H1 (cell line): ENCODE results near the gene ITIH4. TPM values are rescaled to one million over a fixed set of nuclear protein-coding genes. Genes with fewer than 3 reads are reported as not detected.

Source experiments
- BACH1 ChIP-seq: IDR thresholded peaks from 2 replicates; pipeline ENCODE4 v1.6.1; 2012; ENCODE audit warnings: low read length, improper control_type of control experiment
- CHD2 ChIP-seq: IDR thresholded peaks from 2 replicates; pipeline ENCODE4 v1.6.1; 2012; ENCODE audit warnings: low read length, improper control_type of control experiment
- EP300 ChIP-seq, 2 experiments: IDR thresholded peaks; 1 replicate in 1 of 2; 2 replicates in 1 of 2; pipeline ENCODE4 v1.6.1; 2011 to 2012; ENCODE audit warnings: low read depth in 2 of 2, low read length in 2 of 2, mild to moderate bottlenecking in 2 of 2, borderline replicate concordance in 1 of 2, inconsistent platforms in 1 of 2, moderate library complexity in 1 of 2
- GABPA ChIP-seq: IDR thresholded peaks from 2 replicates; pipeline ENCODE4 v1.6.1; 2011; ENCODE audit warnings: mild to moderate bottlenecking, low read length, moderate library complexity, borderline replicate concordance; ENCODE audit not compliant: insufficient read depth
- POU5F1 ChIP-seq: IDR thresholded peaks from 2 replicates; pipeline ENCODE4 v1.6.1; 2011; ENCODE audit warnings: low read depth, mild to moderate bottlenecking, low read length, moderate library complexity
- SAP30 ChIP-seq: fragments of 300-600 bp; sonication (generic); IDR thresholded peaks from 2 replicates; pipeline ENCODE4 v1.7.1; 2012; ENCODE audit warnings: low read length, moderate library complexity, mild to moderate bottlenecking, inconsistent platforms; ENCODE audit not compliant: insufficient read depth, insufficient replicate concordance
- SIN3A ChIP-seq, 2 experiments: IDR thresholded peaks in 1 of 2; conservative IDR thresholded peaks in 1 of 2; 2 replicates each; pipeline ENCODE4 v1.6.1; 2011 to 2012; ENCODE audit warnings: low read length in 2 of 2, improper control_type of control experiment in 1 of 2, low read depth in 1 of 2, mild to moderate bottlenecking in 1 of 2
- SIRT6 ChIP-seq: IDR thresholded peaks from one replicate; pipeline ENCODE4 v1.7.1; 2012; ENCODE audit warnings: low read length, inconsistent platforms
- SRF ChIP-seq: IDR thresholded peaks from 2 replicates; pipeline ENCODE4 v1.6.1; 2011; ENCODE audit warnings: mild to moderate bottlenecking, low read depth, low read length, moderate library complexity
- TAF1 ChIP-seq: IDR thresholded peaks from 2 replicates; pipeline ENCODE4 v1.6.1; 2011; ENCODE audit warnings: mild to moderate bottlenecking, low read depth, low read length
- polyA plus RNA-seq, 7 experiments: library from polyadenylated mRNA; depleted of rRNA in 3 of 7; stranded (reverse) in 5 of 7; unstranded in 2 of 7; fragments of >200 nt in 5 of 7; fragments of 200-250 nt in 2 of 7; gene quantifications; 1 replicate in 5 of 7; 2 replicates in 1 of 7; 4 replicates in 1 of 7; pipeline versions ENCODE4 v1.2.1 to v1.2.3, GENCODE V29; 2011 to 2013; ENCODE audit warnings: missing spikeins in 2 of 7, mixed read lengths in 2 of 7
- total RNA-seq: library from RNA; stranded (reverse); fragmentation: NEBNext Ultra II Directional; extraction: Animal tissue kit (Norgen Biotek cat#: 25700); gene quantifications from 2 replicates; pipeline ENCODE4 v1.2.1, GENCODE V29; 2021
- TF ChIP-seq, protein P1 (sequence below): fragments of 300-600 bp; sonication (generic); IDR thresholded peaks from 2 replicates; pipeline ENCODE4 v1.7.1; 2012; ENCODE audit warnings: low read length, moderate library complexity, mild to moderate bottlenecking, inconsistent platforms; ENCODE audit not compliant: insufficient replicate concordance
- TF ChIP-seq, protein P2 (sequence below): IDR thresholded peaks from 2 replicates; pipeline ENCODE4 v1.6.1; 2012; ENCODE audit warnings: inconsistent platforms

Gene ITIH4
- total and polyA plus RNA-seq, 2 of the 8 experiments (the other 6 are each of a cell fraction or from before 2014, with no cell fraction given): 3.4 to 3.7 TPM

DNA sequence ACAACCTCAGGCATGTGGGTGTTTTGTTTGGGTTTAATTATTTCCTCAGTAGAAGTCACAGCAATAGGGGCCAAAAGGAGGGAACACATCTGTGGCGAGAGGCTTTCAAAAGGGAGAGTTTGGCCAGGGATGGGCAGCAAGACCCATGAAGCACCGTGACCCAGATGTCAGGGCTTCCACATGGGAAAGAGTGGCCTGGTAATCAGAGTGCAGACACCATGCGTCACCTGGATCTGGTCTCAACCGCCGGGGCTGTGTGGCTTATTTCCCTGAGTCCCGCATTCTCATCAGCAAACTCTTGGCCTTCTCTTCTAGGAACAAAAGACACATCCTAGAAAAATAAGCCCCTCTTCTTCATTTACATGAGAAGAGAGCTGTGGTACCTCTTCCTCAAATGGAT is 16.8 kb upstream of the ITIH4 start (continued):
- TF ChIP-seq, protein P1, sequence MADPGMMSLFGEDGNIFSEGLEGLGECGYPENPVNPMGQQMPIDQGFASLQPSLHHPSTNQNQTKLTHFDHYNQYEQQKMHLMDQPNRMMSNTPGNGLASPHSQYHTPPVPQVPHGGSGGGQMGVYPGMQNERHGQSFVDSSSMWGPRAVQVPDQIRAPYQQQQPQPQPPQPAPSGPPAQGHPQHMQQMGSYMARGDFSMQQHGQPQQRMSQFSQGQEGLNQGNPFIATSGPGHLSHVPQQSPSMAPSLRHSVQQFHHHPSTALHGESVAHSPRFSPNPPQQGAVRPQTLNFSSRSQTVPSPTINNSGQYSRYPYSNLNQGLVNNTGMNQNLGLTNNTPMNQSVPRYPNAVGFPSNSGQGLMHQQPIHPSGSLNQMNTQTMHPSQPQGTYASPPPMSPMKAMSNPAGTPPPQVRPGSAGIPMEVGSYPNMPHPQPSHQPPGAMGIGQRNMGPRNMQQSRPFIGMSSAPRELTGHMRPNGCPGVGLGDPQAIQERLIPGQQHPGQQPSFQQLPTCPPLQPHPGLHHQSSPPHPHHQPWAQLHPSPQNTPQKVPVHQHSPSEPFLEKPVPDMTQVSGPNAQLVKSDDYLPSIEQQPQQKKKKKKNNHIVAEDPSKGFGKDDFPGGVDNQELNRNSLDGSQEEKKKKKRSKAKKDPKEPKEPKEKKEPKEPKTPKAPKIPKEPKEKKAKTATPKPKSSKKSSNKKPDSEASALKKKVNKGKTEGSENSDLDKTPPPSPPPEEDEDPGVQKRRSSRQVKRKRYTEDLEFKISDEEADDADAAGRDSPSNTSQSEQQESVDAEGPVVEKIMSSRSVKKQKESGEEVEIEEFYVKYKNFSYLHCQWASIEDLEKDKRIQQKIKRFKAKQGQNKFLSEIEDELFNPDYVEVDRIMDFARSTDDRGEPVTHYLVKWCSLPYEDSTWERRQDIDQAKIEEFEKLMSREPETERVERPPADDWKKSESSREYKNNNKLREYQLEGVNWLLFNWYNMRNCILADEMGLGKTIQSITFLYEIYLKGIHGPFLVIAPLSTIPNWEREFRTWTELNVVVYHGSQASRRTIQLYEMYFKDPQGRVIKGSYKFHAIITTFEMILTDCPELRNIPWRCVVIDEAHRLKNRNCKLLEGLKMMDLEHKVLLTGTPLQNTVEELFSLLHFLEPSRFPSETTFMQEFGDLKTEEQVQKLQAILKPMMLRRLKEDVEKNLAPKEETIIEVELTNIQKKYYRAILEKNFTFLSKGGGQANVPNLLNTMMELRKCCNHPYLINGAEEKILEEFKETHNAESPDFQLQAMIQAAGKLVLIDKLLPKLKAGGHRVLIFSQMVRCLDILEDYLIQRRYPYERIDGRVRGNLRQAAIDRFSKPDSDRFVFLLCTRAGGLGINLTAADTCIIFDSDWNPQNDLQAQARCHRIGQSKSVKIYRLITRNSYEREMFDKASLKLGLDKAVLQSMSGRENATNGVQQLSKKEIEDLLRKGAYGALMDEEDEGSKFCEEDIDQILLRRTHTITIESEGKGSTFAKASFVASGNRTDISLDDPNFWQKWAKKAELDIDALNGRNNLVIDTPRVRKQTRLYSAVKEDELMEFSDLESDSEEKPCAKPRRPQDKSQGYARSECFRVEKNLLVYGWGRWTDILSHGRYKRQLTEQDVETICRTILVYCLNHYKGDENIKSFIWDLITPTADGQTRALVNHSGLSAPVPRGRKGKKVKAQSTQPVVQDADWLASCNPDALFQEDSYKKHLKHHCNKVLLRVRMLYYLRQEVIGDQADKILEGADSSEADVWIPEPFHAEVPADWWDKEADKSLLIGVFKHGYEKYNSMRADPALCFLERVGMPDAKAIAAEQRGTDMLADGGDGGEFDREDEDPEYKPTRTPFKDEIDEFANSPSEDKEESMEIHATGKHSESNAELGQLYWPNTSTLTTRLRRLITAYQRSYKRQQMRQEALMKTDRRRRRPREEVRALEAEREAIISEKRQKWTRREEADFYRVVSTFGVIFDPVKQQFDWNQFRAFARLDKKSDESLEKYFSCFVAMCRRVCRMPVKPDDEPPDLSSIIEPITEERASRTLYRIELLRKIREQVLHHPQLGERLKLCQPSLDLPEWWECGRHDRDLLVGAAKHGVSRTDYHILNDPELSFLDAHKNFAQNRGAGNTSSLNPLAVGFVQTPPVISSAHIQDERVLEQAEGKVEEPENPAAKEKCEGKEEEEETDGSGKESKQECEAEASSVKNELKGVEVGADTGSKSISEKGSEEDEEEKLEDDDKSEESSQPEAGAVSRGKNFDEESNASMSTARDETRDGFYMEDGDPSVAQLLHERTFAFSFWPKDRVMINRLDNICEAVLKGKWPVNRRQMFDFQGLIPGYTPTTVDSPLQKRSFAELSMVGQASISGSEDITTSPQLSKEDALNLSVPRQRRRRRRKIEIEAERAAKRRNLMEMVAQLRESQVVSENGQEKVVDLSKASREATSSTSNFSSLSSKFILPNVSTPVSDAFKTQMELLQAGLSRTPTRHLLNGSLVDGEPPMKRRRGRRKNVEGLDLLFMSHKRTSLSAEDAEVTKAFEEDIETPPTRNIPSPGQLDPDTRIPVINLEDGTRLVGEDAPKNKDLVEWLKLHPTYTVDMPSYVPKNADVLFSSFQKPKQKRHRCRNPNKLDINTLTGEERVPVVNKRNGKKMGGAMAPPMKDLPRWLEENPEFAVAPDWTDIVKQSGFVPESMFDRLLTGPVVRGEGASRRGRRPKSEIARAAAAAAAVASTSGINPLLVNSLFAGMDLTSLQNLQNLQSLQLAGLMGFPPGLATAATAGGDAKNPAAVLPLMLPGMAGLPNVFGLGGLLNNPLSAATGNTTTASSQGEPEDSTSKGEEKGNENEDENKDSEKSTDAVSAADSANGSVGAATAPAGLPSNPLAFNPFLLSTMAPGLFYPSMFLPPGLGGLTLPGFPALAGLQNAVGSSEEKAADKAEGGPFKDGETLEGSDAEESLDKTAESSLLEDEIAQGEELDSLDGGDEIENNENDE: no peak
- no peak for TF ChIP-seq POU5F1
- no peak for TF ChIP-seq SIRT6
- no peak for TF ChIP-seq CHD2
- no peak for TF ChIP-seq BACH1
- TF ChIP-seq EP300 (IDR thresholded peaks at IDR 0.05; ENCODE audit: borderline replicate concordance in 1 of 2, low read depth in 2 of 2, low read length in 2 of 2): no peak
- no peak for TF ChIP-seq GABPA
- TF ChIP-seq TAF1: no peak
- TF ChIP-seq SAP30: no peak
- TF ChIP-seq SIN3A (conservative IDR thresholded peaks at IDR 0.05 in 1 of 2, IDR thresholded peaks at IDR 0.05 in 1 of 2; ENCODE audit: low read depth in 1 of 2, low read length in 2 of 2): no peak
- TF ChIP-seq SRF: no peak
- TF ChIP-seq, protein P2, sequence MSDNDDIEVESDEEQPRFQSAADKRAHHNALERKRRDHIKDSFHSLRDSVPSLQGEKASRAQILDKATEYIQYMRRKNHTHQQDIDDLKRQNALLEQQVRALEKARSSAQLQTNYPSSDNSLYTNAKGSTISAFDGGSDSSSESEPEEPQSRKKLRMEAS: no peak
